Mesenchymal stem cell (in vitro differentiated cells and primary cell): Measurements from ENCODE around the gene MYL3.

ENCODE experiments used
- DNase-seq: peaks from one replicate; pipeline ENCODE4 v3.0.0-alpha.2; 2013
- H2AFZ ChIP-seq: one replicate; pipeline ENCODE4 v1.6.1; 2013; ENCODE audit warnings: low read depth, mild to moderate bottlenecking, control low read depth, inconsistent platforms, low read length, moderate library complexity
- H2AK5ac ChIP-seq: 2 replicates; pipeline ENCODE4 v1.6.1; 2013; ENCODE audit warnings: low read length, moderate library complexity, mild to moderate bottlenecking, inconsistent platforms; ENCODE audit not compliant: severe bottlenecking
- H2BK120ac ChIP-seq: one replicate; pipeline ENCODE4 v1.6.1; 2013; ENCODE audit warnings: low read depth, mild to moderate bottlenecking, inconsistent platforms, low read length, moderate library complexity
- H2BK12ac ChIP-seq, 2 experiments: one replicate each; pipeline ENCODE4 v1.6.1; 2013; ENCODE audit warnings: inconsistent platforms in 2 of 2, low read length in 2 of 2, mild to moderate bottlenecking in 2 of 2, moderate library complexity in 2 of 2, control low read depth in 1 of 2
- H2BK15ac ChIP-seq: one replicate; pipeline ENCODE4 v1.6.1; 2013; ENCODE audit warnings: mild to moderate bottlenecking, low read depth, inconsistent platforms; ENCODE audit not compliant: poor library complexity, severe bottlenecking
- H2BK5ac ChIP-seq: 2 replicates; pipeline ENCODE4 v1.6.1; 2013; ENCODE audit warnings: low read depth, mild to moderate bottlenecking, low read length, control low read depth, inconsistent platforms; ENCODE audit not compliant: poor library complexity, severe bottlenecking
- H3K14ac ChIP-seq, 2 experiments: one replicate each; pipeline ENCODE4 v1.6.1; 2013; ENCODE audit warnings: inconsistent platforms in 2 of 2, low read length in 2 of 2, control low read depth in 1 of 2, mild to moderate bottlenecking in 1 of 2, moderate library complexity in 1 of 2
- H3K18ac ChIP-seq, 2 experiments: one replicate each; pipeline ENCODE4 v1.6.1; 2013; ENCODE audit warnings: inconsistent platforms in 2 of 2, low read length in 2 of 2, control low read depth in 1 of 2, low read depth in 1 of 2, mild to moderate bottlenecking in 1 of 2
- H3K23ac ChIP-seq, 2 experiments: one replicate each; pipeline ENCODE4 v1.6.1; 2013; ENCODE audit warnings: inconsistent platforms in 2 of 2, low read length in 2 of 2, mild to moderate bottlenecking in 2 of 2, moderate library complexity in 2 of 2, control low read depth in 1 of 2
- H3K27ac ChIP-seq: 2 replicates; pipeline ENCODE4 v1.5.1; 2013; ENCODE audit warnings: mild to moderate bottlenecking, moderate library complexity, low read length, control low read depth, inconsistent platforms; ENCODE audit not compliant: poor library complexity, severe bottlenecking
- H3K27me3 ChIP-seq, 2 experiments: 2 replicates each; pipeline versions ENCODE4 v1.6.1 to v1.7.0; 2013; ENCODE audit warnings: low read length in 2 of 2, mild to moderate bottlenecking in 2 of 2, moderate library complexity in 2 of 2, control low read depth in 1 of 2, inconsistent platforms in 1 of 2; ENCODE audit not compliant: control insufficient read depth in 1 of 2, insufficient read depth in 1 of 2
- H3K36me3 ChIP-seq, 2 experiments: 2 replicates each; pipeline versions ENCODE4 v1.6.1 to v1.7.0; 2013; ENCODE audit warnings: low read length in 2 of 2, control low read depth in 1 of 2, inconsistent platforms in 1 of 2, low read depth in 1 of 2, mild to moderate bottlenecking in 1 of 2; ENCODE audit not compliant: insufficient read depth in 2 of 2, control insufficient read depth in 1 of 2
- H3K4ac ChIP-seq, 2 experiments: one replicate each; pipeline ENCODE4 v1.6.1; 2013; ENCODE audit warnings: inconsistent platforms in 2 of 2, low read length in 2 of 2, mild to moderate bottlenecking in 2 of 2, moderate library complexity in 2 of 2, control low read depth in 1 of 2, low read depth in 1 of 2
- H3K4me1 ChIP-seq: 2 replicates; pipeline ENCODE4 v1.6.1; 2013; ENCODE audit warnings: low read depth, low read length, control low read depth; ENCODE audit not compliant: control insufficient read depth, insufficient read depth
- H3K4me2 ChIP-seq: 2 replicates; pipeline ENCODE4 v1.6.1; 2013; ENCODE audit warnings: low read length, mild to moderate bottlenecking, inconsistent platforms; ENCODE audit not compliant: poor library complexity, severe bottlenecking
- H3K4me3 ChIP-seq, 2 experiments: 2 replicates each; pipeline versions ENCODE4 v1.5.1 to v1.7.0; 2013; ENCODE audit warnings: low read length in 2 of 2, mild to moderate bottlenecking in 2 of 2, control low read depth in 1 of 2, low read depth in 1 of 2; ENCODE audit not compliant: insufficient read depth in 1 of 2
- H3K79me1 ChIP-seq: replicated peaks from 2 replicates; pipeline ENCODE4 v1.6.1; 2013; ENCODE audit warnings: mild to moderate bottlenecking, control low read depth, low read length, inconsistent platforms; ENCODE audit not compliant: poor library complexity, severe bottlenecking
- H3K9ac ChIP-seq: 2 replicates; pipeline ENCODE4 v1.7.0; 2013; ENCODE audit warnings: mild to moderate bottlenecking, low read length, moderate library complexity
- H3K9me3 ChIP-seq: 2 replicates; pipeline ENCODE4 v1.7.0; 2013; ENCODE audit warnings: mild to moderate bottlenecking, low read length; ENCODE audit not compliant: control insufficient read depth
- H4K8ac ChIP-seq: one replicate; pipeline ENCODE4 v1.6.1; 2013; ENCODE audit warnings: inconsistent platforms, mild to moderate bottlenecking, low read length, moderate library complexity
- H4K91ac ChIP-seq: one replicate; pipeline ENCODE4 v1.6.1; 2013; ENCODE audit warnings: mild to moderate bottlenecking, low read length, inconsistent platforms
- WGBS: methylation state at CpG from one replicate; pipeline ENCODE4 v1.1.7; 2013; ENCODE audit warnings: mixed read lengths; 5-methylcytosine and 5-hydroxymethylcytosine counted together

MYL3 gene

DNA sequence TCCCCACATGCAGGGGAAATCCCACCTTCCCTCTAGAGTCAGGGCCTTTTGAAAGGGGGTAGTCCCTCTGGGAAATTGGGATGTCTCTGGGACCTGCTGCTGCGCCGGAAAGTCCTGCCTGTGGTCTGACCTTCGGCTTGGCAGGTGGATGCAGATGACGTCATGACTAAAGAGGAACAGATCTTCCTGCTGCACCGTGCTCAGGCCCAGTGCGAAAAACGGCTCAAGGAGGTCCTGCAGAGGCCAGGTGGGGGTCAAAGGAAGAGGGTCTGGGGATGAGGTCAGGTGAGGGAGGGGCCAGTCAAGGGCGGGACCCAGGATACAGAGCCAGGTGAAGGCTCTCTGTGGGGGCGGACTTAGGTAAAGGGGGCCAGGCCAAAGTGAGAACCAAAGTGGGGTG, 30.5 kb upstream of the MYL3 start:
- Histone ChIP-seq H3K27ac (no peak overlapping the region), H3K9me3 (no peaks in the 10 kb centered on the region), H3K4me3 (no peak overlapping the region), H2AK5ac (no peak overlapping the region), H3K27me3 (peaks cover 60 to 73% of the 10 kb centered on the region in 2 experiments), H3K14ac (no peak overlapping the region), H4K8ac (no peak overlapping the region), H3K36me3 (no peaks in the 10 kb centered on the region), H2BK15ac (no peak overlapping the region), H2AFZ (no peak overlapping the region), H2BK5ac (no peak overlapping the region), H3K9ac (no peak overlapping the region), H3K18ac (no peak overlapping the region), H3K4me2 (no peak overlapping the region), H2BK12ac (no peak overlapping the region), H3K23ac (no peak overlapping the region), H3K79me1 (no peaks in the 10 kb centered on the region), H2BK120ac (no peak overlapping the region), H3K4ac (no peak overlapping the region), H3K4me1 (peaks cover 18% of the 10 kb centered on the region), H4K91ac (no peak overlapping the region)
- DNase-seq: no peak
- 78% methylated on average over 9 of the region's 9 CpGs for whole genome bisulfite sequencing

DNA sequence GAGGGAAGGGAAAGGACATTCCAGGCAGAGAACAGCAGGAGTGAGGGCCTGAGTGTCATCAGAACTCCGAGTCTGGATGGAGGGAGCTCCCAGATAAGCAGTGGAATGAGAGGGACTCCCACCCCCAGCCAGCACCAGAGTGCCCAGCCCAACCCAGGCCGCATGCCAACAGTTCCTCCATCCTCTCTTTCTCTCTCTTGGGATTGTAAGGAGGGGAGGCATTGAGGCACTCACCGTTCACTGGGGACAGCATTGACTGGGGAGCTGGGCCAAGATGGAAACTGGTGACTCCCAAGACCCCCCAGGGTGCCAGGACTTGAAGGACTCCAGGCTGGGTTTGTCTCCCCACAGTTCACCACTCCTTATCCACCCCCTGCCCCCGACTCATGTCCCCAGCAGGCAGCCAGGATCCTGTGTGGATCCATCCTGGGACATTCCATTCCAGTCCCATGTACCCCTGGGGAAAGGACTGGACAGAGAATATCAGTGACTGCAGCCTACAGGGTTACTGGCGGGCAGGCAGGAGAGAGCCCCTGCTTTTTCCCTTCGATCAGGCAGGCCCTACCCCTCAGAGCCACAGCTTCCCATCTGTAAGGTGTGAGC, 30.0 kb upstream of the MYL3 start:
- H3K23ac ChIP-seq: no peak overlapping the region
- peaks cover 14% of the 10 kb centered on the region for H3K4me1 ChIP-seq
- no peak overlapping the region for H3K4ac ChIP-seq
- H2BK120ac ChIP-seq: no peak overlapping the region
- no peak overlapping the region for H2AFZ ChIP-seq
- H4K8ac ChIP-seq: no peak overlapping the region
- no peak overlapping the region for H3K18ac ChIP-seq
- H3K4me3 ChIP-seq: no peak overlapping the region
- no peak overlapping the region for H3K27ac ChIP-seq
- H3K9ac ChIP-seq: no peak overlapping the region
- 91% methylated on average over 3 of the region's 6 CpGs for WGBS
- no peak overlapping the region for H2BK12ac ChIP-seq
- H3K27me3 ChIP-seq: peaks cover 61 to 77% of the 10 kb centered on the region in 2 experiments
- no peaks in the 10 kb centered on the region for H3K9me3 ChIP-seq
- no peak overlapping the region for H4K91ac ChIP-seq
- no peak overlapping the region for H2AK5ac ChIP-seq
- no peaks in the 10 kb centered on the region for H3K36me3 ChIP-seq
- H2BK5ac ChIP-seq: no peak overlapping the region
- no peak overlapping the region for H2BK15ac ChIP-seq
- no peak overlapping the region for H3K14ac ChIP-seq
- H3K4me2 ChIP-seq: no peak overlapping the region
- DNase-seq: no peak
- no peaks in the 10 kb centered on the region for H3K79me1 ChIP-seq

DNA sequence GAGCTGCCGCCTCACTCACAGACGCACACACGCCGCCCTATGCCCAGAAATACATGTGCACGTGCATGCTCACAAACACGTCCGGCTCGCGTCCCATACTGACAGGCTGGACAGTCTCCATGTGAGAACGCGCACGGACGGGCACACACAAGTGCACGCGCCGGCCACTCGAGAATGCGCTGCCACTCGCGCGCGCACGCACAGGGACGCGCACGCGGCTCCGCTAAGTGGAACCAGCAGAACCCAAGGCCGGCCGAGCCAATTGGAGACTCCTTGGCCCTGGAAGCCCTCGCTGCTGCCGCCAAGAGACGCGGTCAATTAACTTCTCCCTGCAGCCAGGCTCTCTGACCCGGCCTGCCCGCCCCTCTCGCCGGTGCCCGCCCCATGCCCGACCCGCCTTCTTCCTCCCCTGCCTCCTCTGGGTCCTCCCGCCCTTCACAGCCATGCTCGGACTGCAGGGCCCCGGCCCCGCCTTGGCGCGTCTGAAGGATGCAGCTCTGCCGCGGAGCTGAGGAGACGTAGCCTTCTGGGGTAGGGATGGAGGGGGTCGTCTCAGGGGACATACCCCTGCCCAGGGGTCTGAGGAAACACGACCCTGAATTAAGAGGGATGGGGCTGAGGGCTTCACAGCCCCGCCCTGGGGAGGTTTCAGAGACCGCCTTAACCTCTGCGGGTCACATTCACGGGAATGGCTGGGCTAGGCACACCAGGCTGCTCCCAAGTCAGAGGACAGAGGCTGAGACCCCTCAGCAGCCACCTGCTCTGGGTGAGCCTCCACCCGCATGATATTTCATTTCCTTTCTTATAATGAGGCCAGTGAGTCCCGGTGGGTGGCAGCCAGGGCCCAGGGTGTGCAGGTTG, 29.3 kb upstream of the MYL3 start:
- Histone ChIP-seq H3K14ac (no peak overlapping the region), H3K79me1 (no peaks in the 10 kb centered on the region), H3K4me2 (peak overlapping the region; percentile 42), H2BK120ac (no peak overlapping the region), H2BK12ac (no peak overlapping the region), H4K91ac (no peak overlapping the region), H4K8ac (no peak overlapping the region), H3K18ac (peak overlapping the region in 1 of 2 experiments; percentile 54), H3K4me1 (peaks cover 14% of the 10 kb centered on the region), H3K27me3 (peaks cover 56 to 71% of the 10 kb centered on the region in 2 experiments), H3K9ac (peak overlapping the region; percentile 45), H3K4me3 (peak overlapping the region; percentile 48 to 78), H3K9me3 (no peaks in the 10 kb centered on the region), H2BK15ac (no peak overlapping the region), H3K36me3 (no peaks in the 10 kb centered on the region), H3K4ac (no peak overlapping the region), H2BK5ac (no peak overlapping the region), H2AFZ (no peak overlapping the region), H3K23ac (peak overlapping the region in 1 of 2 experiments; percentile 14), H2AK5ac (no peak overlapping the region), H3K27ac (no peak overlapping the region)
- peak; percentile 69 for DNase-seq
- WGBS: 4% methylated on average over 43 of the region's 58 CpGs

DNA sequence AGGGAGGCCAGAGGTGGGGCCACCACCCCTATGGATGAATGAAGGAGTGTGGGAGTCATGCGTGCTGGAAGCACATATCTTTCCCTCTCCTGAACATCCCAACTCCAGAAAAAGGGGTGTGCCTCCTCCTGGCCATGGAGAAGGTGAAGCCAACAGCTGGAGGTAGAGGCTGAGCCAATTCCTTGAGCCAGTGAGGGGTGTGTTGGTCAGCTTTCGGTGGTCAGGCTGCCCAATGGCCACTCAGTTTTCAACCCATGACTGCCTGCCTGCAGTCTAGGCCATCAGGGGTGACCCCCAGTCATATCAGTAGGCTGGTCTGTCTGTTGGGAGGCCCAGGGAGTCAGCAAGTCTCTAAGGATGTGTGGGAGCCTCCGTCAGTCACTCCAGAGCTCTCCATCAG, 27.9 kb upstream of the MYL3 start:
- Histone ChIP-seq H3K18ac (no peak overlapping the region), H3K27ac (no peak overlapping the region), H2BK12ac (no peak overlapping the region), H3K23ac (no peak overlapping the region), H3K36me3 (no peaks in the 10 kb centered on the region), H2BK5ac (no peak overlapping the region), H2AFZ (no peak overlapping the region), H4K91ac (no peak overlapping the region), H3K27me3 (peaks cover 53 to 66% of the 10 kb centered on the region in 2 experiments), H2BK15ac (no peak overlapping the region), H3K9me3 (no peaks in the 10 kb centered on the region), H4K8ac (no peak overlapping the region), H3K4me3 (no peak overlapping the region), H3K14ac (no peak overlapping the region), H2AK5ac (no peak overlapping the region), H3K4ac (no peak overlapping the region), H2BK120ac (no peak overlapping the region), H3K4me2 (no peak overlapping the region), H3K9ac (no peak overlapping the region), H3K4me1 (peaks cover 14% of the 10 kb centered on the region), H3K79me1 (no peaks in the 10 kb centered on the region)
- 96% methylated on average over 2 of the region's 3 CpGs for WGBS
- DNase-seq: no peak
